GM19438 (cell line): ENCODE measurements around the gene TBPL2.
"Not testable (repeated sequence)": the region's sequence is repeated elsewhere in the genome, so short reads cannot be mapped to it uniquely, and the experiment has no call there.

ENCODE experiments used
- ATAC-seq: cut with Tn5 transposase; IDR thresholded peaks from one replicate; pipeline ENCODE4 v1.9.1; 2021; ENCODE audit warnings: low read depth; ENCODE audit not compliant: unreplicated experiment

The TBPL2 gene

DNA sequence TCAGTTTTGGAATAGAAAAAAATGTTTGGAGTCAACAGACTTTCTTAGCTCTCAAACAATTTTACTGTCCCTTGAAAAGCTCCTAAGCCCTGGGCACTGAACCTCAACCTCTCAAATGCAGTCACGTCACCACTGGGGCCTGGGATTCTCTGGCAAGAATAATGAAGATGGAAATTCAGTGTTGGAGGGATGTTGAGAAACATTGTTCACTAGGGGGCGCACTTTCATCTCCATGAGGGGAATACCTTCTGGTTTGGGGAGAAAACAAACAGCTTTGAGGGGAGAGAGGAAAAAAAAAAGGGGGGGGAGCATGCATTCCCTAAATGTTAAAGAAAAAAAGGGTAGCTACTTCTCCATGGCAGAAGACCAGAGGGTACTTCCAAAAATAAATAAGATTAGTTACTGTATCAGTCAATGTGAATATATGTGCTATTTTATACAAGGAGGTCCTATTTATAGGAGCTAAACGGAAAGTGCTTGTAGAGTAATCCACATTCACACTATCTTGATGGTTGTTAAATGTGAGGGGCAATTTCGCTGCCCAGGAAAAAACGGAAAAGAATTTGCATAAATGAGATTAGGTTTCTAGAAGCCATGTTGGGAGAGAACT, 5.8 kb upstream of the TBPL2 start:
- ATAC-seq, result no peak

DNA sequence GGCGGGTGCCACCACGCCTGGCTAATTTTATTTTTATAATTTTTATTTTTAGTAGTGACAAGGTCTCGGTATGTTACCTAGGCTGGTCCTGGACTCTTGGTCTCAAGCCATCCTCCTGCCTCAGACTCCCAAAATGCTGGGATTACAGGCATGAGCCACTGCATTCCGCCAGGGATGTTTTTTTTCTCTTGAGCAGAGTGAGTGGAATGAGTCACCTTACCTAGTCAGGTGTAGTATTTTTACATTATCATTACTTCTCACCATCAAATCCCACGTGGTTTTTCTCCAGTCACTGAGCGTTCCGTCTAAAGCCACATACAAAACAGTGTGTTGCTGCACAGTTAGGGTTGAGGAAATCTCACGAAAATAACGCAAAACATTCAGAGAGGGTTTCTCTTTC, 870 bp upstream of the TBPL2 start:
- no peak for ATAC-seq

DNA sequence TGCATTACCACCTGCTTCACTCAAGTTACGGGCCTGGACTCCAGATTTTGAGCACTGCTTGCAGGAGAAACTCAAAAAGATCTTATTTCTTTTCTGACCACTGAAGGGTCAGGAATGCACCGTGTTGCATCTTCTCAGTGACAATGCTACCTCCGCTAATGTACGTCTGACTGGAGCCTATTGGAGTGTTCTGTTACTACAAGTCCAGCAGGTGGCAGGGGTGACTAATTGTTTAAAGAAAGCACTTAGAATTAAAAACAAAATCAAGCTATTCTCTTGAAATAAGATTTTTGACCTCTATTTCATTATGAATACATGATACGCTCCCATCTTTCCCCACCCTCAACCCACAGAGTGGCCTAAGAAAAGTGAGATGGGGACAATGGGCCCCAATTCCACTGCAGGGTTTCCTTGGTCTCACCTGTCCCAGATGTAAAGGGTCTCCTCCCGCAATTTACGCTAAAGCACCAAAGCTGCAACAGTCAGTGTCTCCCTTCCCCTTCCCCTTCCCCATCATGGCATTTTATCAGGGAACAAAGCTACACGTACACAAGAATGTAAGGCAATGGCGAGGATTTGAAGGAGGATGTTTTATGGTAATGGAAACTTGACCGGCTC, 2.2 kb downstream of the TBPL2 start:
- ATAC-seq, result no peak

DNA sequence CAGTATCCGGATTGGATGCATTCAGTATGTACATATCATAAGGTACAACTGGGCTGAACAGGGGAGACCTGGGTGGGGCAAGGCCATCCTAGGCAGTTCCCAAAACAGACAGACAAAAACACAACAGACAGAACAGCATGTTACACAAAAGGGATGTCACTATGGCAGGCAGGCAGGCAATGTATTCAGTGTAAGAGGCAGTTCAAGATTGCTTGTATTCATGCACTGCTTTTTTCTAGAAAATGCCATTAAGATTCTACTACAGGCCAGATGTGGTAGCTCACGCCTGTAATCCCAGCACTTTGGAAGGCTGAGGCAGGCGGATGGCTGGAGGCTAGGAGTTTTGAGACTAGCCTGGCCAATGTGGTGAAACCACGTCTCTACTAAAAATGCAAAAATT, 3.5 kb downstream of the TBPL2 start:
- ATAC-seq, result no peak

GRCh38 chr14:55436519-55436918, 3.9 kb downstream of the TBPL2 start:
- ATAC-seq, result no peak

DNA sequence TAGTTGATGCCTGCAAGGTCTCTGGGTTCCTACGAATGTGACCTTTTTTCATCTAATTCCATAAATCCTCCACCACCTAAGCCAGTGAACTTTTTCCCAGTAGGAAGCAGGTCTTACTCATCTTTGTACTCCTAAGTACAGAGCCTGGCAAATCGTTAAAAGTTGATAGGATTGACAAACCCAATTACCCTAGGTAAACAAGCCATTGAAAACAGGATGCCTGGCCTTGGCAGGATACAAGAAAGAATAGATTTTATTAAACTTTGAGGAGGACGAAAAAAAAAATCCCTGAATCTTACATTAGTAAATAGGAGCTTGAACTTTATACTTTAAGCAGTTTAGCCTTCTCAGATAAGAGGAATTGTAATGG, 5.6 kb downstream of the TBPL2 start:
- no peak for ATAC-seq

GRCh38 chr14:55433880-55434804, 6.3 kb downstream of the TBPL2 start:
- ATAC-seq, result no peak

GRCh38 chr14:55432628-55433027, 7.8 kb downstream of the TBPL2 start:
- ATAC-seq, result no peak

DNA sequence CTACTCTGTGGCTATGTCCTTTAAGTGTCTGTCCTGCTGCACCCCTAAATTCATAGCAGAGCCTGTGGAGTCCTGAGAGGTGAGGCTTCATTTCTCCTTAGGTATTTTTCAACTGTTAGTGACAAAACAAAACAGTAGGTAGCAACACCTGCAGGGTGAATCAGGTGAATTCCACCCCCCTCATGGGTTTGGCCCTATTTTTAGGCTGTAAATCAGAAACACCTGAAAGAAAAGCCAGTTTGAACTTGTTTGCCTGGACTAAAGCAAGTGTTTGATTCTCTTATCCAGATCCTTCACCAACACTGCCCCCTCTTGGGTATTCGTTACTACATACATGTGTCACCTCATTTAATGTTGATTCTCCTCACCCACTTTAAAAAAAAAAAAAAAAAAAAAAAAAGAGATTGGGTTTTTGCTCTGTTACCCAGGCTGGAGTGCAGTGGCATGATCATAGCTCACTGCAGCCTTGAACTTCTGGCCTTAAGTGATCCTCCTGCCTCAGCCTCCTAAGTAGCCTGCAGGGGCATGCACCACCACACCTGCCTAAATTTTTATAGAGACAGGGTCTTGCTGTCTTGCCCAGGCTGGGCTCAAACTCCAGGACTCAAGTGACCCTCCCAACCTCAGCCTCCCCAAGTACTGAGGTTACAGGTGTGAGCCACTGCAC, 10.3 kb downstream of the TBPL2 start:
- no peak for ATAC-seq

- ATAC-seq, result no peak
Observed at GRCh38 chr14:55427439-55427838, 13.0 kb downstream of the TBPL2 start.

- no peak for ATAC-seq
Observed at GRCh38 chr14:55426891-55427290, 13.5 kb downstream of the TBPL2 start.

- ATAC-seq, result no peak
Observed at GRCh38 chr14:55425091-55425490, 15.3 kb downstream of the TBPL2 start.

DNA sequence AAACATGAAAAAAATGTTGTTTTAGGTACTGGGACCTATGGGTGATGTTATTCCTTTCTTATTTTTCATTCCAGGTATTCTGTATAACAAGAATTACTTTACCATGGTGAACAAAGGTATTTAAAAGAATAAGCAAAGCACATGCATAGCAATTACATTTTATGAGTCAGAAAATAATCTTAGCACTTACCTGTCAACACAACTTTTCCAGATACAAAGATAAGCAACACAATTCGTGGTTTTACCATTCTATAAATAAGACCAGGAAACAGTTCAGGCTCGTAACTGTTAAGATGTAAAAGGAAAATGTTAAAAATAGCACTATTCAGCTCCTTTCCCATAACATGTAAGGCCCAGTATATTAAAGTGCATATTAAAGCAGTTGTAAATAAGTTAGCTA, 16.4 kb downstream of the TBPL2 start:
- no peak for ATAC-seq

DNA sequence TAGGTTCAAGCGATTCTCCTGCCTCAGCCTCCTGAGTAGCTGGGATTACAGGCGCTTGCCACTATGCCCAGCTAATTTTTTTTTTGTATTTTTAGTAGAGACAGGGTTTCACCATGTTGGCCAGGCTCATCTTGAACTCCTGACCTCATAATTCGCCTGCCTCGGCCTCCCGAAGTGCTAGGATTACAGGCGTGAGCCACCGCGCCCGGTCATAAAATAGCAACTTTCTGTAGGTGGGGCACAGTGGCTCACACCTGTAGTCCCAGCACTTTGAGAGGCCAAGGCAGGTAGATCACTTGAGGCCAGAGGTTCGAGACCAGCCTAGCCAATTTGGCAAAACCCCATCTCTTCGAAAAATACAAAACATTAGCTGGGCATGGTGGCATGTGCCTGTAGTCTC, 18.1 kb downstream of the TBPL2 start:
- not testable (repeated sequence) for ATAC-seq

DNA sequence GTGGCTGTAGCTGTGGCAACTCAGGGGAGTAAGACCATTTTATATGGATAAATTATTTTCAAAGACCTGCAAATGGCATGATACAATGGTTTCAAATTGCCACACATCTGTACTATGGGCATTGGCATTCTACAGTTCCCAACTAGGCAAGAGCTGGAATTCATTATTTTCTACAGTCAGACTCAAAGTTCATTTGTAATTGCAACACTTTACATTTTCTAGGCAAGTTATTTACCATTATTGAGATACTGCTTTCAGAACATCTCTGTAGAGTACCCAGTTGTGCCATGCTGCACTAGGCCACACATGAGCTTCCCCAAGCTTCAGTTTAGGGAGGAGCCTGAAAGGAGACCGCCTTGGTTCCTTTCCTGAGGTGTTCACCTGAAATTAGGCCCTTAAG, 20.8 kb downstream of the TBPL2 start:
- no peak for ATAC-seq

DNA sequence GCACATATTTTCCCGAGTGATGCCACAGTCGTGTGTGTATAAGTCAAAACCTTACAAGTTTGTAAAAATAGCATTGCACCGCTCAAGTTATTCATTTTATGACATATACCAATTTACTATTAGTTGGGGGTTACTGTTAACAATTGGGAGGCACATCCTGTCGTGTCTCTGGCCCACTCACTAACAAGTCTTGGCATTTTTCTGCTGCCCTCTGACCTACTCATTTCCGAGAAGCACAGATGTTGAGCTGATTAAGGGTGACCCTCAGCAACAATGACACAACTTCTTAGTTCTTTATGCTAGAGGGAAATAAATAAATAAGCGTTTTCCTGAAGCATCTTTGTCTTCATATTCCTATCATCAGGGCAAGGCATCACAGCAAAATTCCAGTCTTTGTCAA, 22.0 kb downstream of the TBPL2 start:
- ATAC-seq, result no peak

DNA sequence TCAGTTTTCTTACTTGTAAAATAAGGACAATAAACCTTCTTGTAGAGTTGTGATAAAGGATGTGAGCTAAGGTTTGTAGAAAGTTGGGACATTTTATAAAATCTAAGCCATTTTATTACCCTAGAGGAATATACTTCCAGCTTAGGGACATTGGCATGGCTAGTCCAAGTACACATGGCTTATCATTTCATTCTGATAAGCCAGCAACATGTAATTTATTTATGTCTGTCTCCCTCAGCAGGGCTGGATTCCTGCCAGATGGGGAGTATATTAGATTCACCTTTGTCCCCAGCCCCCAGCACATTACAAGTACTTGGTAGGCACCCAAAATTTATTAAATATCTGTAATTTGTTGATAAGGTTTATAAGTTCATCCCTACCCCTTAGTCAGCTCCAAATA, 22.5 kb downstream of the TBPL2 start:
- ATAC-seq, result no peak

DNA sequence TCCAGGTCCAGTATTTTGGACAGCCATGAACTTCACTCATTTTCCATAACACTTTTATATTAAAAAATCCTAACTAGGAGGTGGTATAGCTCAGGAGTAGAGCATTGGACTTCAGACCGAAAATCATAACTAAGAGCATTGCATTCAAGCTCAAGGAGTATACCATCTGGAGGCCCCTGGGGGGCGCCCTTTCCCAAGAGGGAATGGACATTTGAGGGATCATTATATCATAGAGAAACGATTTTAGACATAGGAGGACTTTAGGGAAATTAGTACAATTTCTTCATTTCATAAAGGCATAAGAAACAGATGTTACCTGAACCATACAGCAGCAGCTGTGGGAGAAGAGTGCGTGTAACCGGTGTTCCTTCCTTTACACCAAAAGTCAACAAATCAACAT, 23.6 kb downstream of the TBPL2 start:
- ATAC-seq, result no peak

GRCh38 chr14:55414551-55414950, 25.9 kb downstream of the TBPL2 start:
- ATAC-seq, result no peak

- ATAC-seq, result no peak
Observed at GRCh38 chr14:55412676-55413075, 27.7 kb downstream of the TBPL2 start.
